B cell (primary cell): ENCODE results near the gene PSMC5.

Experiments
- CTCF ChIP-seq: fragments of 200-600 bp; IDR thresholded peaks from one replicate; pipeline ENCODE4 v1.8.0; 2022; ENCODE audit warnings: antibody characterized with exemption, mild to moderate bottlenecking
- EZH2 ChIP-seq: IDR thresholded peaks from 2 replicates; pipeline ENCODE4 v1.6.1; 2012; ENCODE audit warnings: borderline replicate concordance, low read depth, mild to moderate bottlenecking, moderate library complexity, low read length; ENCODE audit not compliant: insufficient read depth, poor library complexity, severe bottlenecking

GRCh38 chr17:63830904-63831491 is 3.8 kb downstream of the PSMC5 start:
- TF ChIP-seq CTCF: no peak
- TF ChIP-seq EZH2: no peak
